HG03159 (cell line): Measurements from ENCODE around the gene CHPF2.

Source experiments
- ATAC-seq: cut with Tn5 transposase; IDR thresholded peaks from one replicate; pipeline ENCODE4 v1.9.1; 2021; ENCODE audit warnings: mild to moderate bottlenecking, moderate library complexity; ENCODE audit not compliant: unreplicated experiment

CHPF2 gene

DNA sequence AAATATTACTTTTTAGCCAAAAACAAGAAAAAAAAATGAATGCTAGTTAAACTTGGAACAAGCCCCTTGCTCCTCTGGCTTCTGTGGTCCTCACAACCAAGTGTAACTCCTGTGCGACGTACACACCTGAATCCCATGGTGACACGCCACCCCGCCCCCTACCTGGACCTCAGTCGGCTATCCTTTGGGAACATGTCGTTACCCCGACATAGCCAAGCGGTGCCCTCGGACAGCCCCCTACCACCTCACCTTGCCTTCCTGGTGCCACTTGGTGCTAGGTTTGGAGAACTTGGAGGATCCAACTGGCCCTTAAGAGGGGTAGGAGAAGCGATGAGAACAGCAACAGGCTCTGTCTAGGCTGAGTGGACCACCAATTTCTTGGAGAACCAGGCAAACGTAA, 28.2 kb downstream of the CHPF2 start:
- ATAC-seq: no peak

DNA sequence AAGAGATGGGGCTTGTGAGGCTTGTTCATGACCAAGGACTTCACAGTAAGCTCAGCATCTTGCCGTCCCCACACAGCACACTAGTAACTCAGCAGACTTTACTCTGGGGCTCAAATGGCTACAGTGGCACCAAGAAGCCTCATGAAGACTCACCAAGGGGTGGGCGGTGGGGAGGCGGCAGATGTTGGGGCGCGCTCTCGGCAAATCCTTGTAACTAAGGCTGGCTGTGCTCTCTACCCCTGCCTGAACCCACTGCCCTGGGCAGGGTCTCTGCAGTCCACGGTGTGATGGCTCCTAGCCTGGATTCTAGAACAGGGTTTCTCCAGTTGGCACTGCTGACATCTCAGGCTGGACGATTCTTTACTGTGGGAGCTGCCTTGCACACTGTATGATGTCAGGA, 28.6 kb downstream of the CHPF2 start:
- no peak for ATAC-seq

DNA sequence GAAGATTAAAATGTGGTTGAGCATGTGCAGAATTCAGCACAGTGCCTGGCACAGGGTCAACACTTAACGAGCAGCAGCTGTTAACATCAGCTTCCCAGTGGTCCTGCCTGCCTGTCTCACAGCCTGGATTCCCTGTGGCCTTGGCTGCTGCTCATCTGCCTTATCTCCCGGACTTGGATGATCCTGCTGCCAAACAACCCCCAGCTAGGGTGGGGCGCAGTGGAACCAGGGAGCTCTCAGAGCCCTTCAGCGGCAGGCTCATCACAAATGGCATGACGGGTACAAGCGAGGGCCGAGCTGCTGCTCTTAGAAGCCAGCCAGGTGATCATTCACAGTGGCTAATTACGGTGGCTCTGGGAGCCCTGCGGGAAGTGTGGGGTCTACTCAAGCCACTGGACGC, 29.2 kb downstream of the CHPF2 start:
- no peak for ATAC-seq

DNA sequence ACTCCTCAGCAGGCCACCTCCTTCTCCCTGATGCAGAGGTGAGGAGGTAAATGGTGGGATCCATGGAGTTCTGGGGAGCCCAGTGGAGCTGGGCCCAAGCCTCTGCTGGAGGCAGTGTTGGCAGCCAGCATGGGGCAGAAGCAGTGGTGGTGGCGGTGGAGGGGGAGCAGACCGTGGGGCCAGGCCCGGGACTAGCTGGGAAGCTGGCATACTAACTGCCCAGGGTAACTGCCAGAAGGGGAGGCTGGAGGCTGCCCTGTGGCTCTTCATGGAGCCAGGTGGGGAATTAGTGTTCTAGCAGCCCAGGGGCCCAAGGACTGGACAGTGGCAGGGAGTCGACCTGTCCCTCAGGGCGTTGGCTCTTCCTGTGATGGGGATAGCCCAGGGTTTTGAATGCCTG, 32.3 kb downstream of the CHPF2 start:
- ATAC-seq: no peak

DNA sequence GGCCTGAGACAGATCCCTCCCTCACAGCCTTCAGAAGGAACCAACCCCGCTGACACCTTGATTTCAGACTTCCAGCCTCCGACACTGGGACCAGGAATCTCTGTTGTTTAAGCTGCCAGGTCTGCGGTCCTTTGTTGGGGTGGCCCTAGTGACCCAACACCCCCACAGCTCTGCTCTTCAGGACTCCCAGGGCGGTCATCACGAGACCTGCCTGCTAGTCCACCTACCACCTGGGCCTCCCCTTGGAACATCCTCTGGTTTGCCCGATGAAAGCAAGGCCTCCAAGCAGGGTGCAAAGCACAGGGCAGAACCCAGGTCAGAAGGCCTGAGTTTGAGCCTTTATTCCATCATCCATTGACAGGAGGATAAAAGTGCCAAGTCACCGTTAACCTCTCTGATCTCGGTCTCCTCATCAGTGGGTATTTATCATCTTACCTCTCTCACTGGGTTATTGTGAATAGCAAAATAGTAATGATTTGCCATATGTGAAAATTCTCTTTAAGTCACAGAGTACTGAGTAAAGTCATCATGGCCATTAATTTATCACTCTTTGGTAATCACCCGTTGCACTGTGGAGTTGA, 33.2 kb downstream of the CHPF2 start:
- no peak for ATAC-seq

DNA sequence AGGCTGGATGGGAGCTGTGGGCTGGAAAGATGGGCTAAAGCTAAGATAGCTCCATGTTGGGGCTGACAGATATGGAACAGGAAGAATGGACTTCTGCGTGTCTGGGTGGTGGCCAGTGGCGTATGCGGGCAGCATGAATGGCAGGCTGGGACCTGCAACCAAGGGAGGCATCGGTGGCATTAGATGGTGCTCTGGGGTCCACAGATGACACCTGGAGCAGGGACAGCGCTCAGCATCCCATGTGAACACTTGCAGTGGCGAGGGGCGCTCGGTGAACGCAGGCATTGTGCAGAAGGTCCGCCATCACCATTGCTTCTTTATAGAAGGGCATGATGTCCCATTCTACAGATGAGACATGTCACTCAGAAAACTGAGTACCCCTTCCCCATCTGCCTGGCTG, 37.2 kb downstream of the CHPF2 start:
- ATAC-seq: no peak

DNA sequence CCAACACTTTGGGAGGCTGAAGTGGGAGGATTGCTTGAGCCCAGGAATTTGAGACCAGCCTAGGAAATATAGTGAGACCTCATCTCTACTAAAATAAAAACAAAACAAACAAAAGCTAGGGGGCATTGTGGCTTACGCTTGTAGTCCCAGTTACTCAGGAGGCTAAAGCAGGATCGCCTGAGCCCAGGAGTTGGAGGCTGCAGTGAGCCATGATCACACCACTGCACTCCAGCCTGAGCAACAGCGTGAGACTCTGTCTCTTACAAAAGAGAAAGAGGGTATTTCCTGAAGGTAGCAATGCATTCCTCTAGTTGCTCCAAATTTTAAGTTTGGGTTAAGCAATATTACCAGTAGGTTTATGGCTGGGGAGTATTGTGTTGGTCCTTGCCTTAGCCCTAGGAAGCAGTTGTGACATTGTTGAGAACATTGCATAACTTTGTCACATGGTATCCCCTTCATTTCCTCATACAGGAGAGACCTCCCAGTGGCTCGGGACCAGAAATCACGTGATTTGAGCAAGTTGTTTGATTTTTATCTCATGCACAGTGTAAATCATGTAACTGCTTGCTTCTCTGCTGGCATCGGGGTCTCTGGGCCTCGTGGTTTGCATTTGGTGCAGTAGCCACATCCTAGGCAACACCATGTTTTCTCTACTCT, 39.5 kb downstream of the CHPF2 start:
- no peak for ATAC-seq

DNA sequence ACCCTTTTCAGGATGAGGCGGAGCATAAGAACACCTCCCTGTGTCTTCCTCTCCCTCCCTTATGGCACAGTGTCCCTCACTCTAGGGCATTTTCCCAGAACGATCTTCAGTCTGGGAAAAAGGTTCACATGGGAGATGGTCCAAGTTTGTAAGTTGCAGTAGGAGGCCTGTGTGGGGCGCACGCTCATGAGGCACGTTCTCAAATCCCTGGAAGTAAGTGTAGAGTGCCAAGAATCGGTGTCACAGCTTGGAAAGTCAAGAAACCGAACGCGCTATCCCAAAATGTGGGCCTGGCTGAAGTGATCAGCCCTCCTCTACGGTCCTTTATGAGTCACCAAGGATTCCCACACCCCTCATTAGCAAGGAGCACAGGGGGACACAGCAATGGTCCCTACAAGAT, 40.1 kb downstream of the CHPF2 start:
- no peak for ATAC-seq

DNA sequence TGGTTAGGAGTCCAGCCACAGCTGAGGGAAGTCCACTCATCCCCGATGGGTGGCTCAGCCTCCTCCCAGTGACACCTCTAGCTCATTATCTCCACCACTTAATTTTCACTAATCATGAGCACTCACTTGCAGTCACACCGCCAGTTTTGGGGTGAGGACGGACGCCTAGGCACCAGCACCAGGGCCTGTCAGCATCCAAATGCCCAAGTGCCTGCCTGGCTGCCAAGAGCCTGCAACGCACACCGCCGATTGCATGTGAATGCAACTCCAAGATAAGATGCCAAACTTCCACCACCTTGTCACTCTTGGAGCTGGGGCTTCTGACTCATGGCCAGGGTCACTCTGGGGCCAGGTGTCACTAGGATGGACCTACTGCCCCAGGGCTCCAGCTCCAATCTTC, 40.6 kb downstream of the CHPF2 start:
- no peak for ATAC-seq

DNA sequence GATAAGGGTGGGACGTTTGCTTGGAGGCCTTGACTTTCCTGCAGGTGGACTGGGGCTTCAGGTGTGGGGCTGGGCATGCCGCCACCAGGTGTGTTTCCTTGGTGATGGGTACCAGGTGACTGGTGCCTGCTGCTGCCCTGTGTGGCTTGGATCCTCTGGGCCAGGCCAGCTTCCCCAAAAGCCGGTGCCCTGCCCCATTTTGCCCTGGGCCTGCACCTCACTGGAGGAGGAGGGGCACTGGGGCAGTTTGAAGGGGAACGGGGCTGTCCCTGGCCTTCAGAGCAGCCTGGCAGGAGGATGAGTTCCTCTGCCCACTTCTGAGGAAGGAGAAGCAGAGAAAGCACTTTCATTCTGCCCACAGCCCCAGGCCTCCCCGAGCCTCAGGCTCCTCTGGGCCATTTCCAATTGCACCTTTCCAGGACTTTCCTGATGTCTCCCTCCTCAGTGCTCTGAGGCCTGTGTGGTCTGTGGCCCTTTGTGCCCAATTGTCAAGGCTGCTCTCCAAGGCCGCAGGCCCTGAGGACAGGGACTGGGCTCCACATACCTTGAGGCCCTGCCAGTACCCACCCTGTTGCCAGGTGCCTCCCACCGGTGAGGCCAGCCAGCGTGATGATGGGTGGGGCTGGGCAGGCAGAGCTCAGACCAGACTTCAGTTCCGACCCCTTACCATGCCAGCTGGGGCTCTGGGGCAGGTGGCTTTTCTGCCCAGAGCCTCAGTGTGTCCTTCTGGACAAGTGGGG, 41.5 kb downstream of the CHPF2 start:
- no peak for ATAC-seq

DNA sequence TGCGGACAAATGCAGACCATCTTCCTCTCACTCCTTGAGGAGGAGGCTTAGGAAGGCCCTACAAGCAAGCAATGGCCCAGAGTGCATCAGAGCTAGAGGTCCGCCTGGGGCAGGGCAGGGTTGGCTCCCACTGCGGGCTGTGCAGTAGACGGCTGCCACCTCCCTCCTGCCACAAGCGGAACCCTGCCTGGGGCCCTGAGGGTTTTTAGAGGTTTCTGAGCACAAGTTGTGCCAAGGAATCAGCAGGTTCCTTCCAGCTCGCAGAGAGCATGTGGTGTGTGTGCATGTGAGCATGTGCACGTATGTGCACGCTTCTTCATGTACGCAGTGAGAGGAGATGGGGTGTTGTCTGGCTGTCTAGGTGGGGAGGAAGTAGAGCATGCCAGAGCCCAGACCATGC, 42.1 kb downstream of the CHPF2 start:
- ATAC-seq: no peak

DNA sequence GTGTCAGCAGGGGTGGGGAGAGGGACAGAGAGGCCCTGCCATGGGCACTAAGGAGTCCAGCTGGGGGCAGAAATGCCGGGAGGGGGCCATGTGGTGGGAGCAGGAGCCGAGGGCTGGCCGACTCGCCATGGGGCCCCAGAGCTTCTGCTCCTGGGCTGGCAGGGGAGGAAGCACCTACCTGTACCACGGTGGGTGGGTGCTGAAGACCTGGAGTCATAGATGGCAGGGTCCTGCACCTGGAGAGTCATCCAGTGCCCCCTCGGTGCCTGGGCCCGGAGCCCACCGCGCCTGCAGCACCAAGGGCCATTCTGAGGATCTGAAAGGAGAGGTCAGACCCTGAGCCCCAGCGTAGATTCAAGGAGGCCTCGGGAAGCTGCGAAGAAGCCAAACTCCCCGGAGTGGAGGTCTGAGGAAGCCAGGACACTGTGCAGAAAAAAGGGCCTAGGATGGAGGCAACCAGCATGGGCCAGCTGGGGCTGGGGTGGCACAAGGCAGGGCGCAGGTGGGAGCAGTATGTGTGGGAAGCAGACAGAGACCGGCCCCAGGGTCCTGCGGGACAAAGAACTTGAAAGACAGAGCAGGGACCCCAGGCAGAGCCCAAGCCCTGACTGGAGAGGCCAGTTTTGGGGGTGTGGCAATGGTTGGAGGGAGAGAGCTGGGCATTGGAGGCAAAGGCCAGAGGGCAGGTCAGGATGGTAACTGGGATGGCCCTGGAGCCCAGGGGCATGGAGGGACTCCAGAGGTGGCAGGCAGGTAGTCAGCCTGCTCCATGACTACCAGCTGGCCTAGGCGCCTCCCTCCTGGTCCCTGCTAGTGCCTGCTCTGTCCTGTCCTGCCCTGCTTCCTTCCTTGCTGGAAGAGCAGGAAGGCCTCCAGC, 42.9 kb downstream of the CHPF2 start:
- no peak for ATAC-seq

DNA sequence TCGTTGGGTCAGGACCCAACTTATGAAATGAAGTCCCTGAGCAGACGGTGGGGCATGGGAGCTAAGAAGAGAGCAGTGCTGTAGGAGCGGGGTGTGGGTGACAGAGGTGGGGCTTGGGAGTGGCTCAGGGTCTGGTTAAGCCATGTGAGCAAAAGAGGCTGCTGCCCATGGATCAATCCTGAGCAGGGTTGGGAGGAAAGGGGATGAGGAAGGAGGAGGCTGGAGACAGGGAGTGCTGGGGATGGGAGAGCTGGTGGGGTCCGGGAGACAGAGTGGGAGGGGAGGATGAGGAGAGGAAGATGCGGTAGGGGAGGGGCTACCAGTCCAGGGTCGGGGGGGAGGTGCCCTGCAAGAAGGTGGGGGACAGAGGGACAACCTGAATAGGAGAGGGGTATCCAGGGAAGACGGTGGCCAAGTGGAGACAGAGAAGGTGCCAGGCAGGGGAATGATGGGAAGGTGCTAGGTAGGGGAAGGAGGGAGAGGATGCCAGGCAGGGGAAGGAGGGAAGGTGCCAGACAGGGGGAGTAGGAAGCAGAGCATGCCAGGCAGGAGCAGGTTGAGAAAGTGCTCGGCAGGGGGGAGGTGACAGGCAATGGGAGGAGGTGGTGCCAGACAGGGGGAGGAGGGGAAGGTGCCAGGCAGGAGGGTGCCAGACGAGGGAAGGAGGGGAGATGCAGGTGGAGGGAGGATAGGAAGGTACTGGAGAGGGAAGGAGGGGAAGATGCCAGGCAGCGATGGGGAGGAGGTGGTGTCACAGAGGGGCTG, 43.7 kb downstream of the CHPF2 start:
- no peak for ATAC-seq

DNA sequence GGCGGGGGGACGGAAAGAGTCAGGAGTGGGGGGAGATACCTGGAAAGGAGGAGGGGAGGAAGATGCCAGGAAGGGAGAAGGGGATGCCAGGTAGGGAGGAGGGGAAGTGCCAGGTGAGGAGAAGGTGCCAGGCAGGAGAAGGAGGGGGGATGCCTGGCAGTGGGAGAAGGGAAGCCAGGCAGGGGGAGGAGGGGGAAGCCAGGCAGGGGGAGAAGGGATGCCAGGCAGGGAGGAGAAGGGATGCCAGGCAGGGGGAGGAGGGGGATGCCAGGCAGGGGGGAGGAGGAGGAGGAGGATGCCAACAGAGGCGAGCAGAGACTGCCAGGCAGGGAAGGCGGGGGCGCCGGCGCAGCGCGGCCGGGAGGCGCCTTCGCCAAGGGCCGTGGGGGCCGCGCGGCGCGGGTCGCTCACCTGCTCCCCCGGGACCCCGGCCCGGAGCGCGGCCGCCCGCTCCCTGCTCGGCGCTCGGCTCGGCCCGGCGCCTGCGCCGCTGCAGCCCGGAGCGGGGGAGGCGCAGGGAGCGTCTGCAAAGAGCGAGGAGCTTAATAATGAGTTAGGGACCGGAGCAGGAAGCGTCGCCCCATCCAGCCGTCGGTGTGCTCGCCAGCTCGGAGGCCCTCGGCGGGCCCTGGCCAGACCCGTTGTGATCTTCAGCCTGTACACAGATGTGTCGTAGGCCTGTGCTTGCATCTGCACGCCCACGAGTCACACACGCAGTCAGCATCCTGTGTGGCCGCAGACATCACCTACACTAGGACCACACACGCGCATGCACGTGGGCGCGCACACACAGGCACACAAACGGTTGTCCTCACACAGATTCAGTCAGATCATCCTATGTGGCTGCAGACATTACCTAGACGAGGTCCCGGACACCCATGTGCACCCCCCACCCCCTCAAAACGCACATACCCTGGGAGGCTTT, 44.6 kb downstream of the CHPF2 start:
- no peak for ATAC-seq

DNA sequence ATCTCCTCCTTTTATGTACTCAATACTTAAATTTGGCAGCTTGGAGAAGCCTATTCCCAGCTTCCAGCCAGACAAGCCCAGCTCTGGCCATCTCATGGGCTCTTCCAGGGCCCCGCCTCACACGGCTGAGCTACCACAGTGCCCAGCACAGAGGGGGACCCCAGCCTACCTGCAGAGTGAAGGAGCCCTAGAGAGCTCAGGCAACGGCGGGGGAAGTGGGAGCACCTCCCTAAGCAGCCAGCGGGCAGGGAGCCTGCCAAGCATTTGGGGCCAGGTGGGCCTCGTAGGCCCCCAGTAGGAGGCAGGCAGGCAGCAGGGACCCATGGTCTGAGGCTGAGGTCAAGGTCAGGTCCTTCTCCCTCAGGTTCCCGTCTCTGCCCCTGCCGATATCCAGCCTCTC, 45.3 kb downstream of the CHPF2 start:
- no peak for ATAC-seq

DNA sequence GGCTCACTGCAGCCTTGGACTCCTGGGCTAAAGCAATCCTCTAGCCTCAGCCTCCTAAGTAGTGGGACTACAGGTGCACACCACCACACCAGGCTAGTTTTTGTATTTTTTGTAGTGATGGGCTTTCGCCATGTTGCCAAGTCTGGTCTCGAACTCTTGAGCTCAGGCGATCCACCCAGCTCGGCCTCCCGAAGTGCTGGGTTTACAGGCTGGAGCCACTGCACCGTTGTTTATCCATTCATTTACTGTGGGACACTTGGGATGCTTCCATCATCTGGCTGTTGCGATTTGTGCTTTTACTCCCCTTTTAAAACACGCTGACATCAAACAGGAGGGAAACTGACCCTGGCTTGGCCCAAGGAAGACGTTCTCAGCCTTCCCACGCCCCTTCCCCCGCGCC, 46.7 kb downstream of the CHPF2 start:
- no peak for ATAC-seq

DNA sequence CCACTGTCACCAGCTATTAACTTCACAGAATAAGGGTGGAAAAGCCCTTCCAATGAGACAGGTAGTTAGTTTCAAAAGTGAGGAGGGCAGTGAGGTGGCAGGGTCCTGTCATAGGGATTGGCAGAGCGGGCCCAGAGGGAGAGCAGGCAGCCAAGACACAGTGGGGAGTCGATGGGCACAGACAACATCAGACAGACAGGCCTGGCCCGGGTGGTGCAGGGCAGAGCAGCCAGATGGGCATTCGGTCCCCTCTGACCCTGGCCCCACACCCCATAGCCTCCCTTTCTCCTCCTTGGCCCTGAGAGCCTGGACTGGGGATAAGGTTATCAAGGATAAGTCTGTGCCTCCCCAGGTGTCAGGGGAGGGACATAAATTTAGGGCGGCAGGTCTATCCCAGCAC, 47.6 kb downstream of the CHPF2 start:
- no peak for ATAC-seq

DNA sequence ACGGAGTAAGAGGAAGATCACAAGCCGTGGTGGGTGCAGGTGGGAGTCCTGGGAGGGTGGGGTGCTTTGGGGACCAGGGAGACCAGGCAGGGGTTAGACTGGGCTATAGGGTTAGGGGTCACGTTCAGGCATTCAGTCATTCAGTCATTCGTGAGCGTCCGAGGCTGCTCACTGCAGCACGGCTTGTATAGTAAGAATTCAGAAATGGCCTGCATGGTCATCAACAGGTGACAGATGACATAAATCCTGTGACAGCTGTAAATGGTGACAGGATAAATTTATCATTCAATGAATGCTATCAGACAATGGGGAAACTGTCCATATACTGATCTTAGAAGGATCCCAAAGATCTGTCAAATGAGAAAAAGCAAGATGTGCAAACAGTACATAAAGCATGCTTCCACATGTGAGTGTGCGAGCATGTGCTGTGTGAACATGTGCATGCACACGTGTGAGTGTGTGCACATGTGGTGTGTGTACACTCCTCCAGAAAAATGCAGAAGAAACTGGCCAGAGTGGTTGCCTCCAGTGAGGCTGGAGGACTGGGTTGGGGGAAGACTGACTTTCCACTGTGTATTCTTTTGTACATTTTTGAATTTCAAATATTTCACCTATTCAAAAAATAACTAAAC, 48.2 kb downstream of the CHPF2 start:
- ATAC-seq: no peak

DNA sequence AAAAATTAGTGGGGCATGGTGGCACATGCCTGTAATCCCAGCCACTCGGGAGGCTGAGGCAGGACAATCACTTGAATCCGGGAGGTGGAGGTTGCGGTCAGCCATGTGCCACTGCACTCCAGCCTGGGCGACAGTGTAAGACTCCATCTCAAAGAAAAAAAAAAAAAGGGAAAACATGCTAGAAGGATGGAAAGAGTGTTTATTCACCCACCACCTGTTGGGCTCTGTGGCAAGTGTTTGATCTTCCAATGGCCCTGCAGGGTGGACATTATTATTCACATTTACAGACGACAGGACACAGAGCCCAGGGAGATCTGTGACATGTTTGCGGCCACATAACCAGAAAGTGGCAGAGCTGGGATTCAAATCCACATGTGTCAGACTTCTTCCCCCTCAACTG, 49.4 kb downstream of the CHPF2 start:
- ATAC-seq: no peak
